Stomach (tissue), 9 donors: ENCODE data around the gene HYOU1. TPM values are rescaled to one million over a fixed set of nuclear protein-coding genes. Genes with fewer than 3 reads are reported as not detected.

Experiments used
- DNase-seq, 2 donors: peaks; one replicate each; pipeline versions ENCODE4 v3.0.0 to v3.0.0-alpha.2; 2013 to 2019
- H3K27ac ChIP-seq, 5 donors: fragments of 200-600 bp in 4 of 5; sonication (generic) in 4 of 5; one replicate each; pipeline ENCODE4 v1.5.1; 2013 to 2019; ENCODE audit warnings: mild to moderate bottlenecking in 1 of 5, moderate library complexity in 1 of 5
- H3K27me3 ChIP-seq, 3 donors: fragments of 200-600 bp; sonication (generic); one replicate each; pipeline ENCODE4 v1.5.1; 2017 to 2019; ENCODE audit warnings: mixed run types in 1 of 3
- H3K36me3 ChIP-seq, 4 donors: fragments of 200-600 bp; sonication (generic); 1 replicate in 3 of 4; 2 replicates in 1 of 4; pipeline ENCODE4 v1.5.1; 2016 to 2019
- H3K4me1 ChIP-seq, 4 donors: fragments of 200-600 bp; sonication (generic); one replicate each; pipeline ENCODE4 v1.5.1; 2016 to 2019
- H3K4me3 ChIP-seq, 4 donors: fragments of 200-600 bp; sonication (generic) in 3 of 4; one replicate each; pipeline ENCODE4 v1.5.1; 2016 to 2019; ENCODE audit warnings: mild to moderate bottlenecking in 1 of 4
- H3K9me3 ChIP-seq, 4 donors: fragments of 200-600 bp; sonication (generic); one replicate each; pipeline ENCODE4 v1.5.1; 2016 to 2019
- EP300 ChIP-seq: sonication (generic); formaldehyde crosslinking; IDR thresholded peaks from one replicate; pipeline ENCODE4 v1.6.1; 2017; ENCODE audit warnings: antibody characterized with exemption
- POLR2A ChIP-seq, 4 donors: fragments of 450-650 bp; IDR thresholded peaks; one replicate each; pipeline ENCODE4 v1.6.1; 2016; ENCODE audit warnings: antibody characterized with exemption in 4 of 4, control low read depth in 2 of 4, mild to moderate bottlenecking in 1 of 4, moderate library complexity in 1 of 4
- POLR2AphosphoS5 ChIP-seq, 3 donors: sonication (generic); formaldehyde crosslinking; IDR thresholded peaks; one replicate each; pipeline ENCODE4 v1.6.1; 2016; ENCODE audit warnings: antibody characterized with exemption in 3 of 3
- WGBS, 5 donors: extraction: QIAGEN DNeasy Blood & Tissue Kit in 3 of 5; methylation state at CpG; one replicate each; pipeline versions ENCODE4 v1.1.5 to v1.1.7; 2013 to 2018; 5-methylcytosine and 5-hydroxymethylcytosine counted together
- intact Hi-C: fragments of 100-400 bp; cut with DNase I; formaldehyde crosslinking; loops from one replicate; pipeline ENCODE4 v1.15.1; 2023; ENCODE audit warnings: low total_unique reads
- polyA plus RNA-seq, 3 donors: library from polyadenylated mRNA; stranded (reverse); fragments of 200-250 nt; gene quantifications; one replicate each; pipeline ENCODE4 v1.2.3, GENCODE V29; 2013
- total RNA-seq, 5 donors: library from RNA; depleted of rRNA; stranded (reverse); fragments of >200 nt; gene quantifications; one replicate each; pipeline versions ENCODE4 v1.1.0 to v1.2.3, GENCODE V29; 2014 to 2016
- TF ChIP-seq, protein P1 (sequence below), 7 experiments: fragments of 450-650 bp in 4 of 7; fragments of 200-600 bp in 3 of 7; sonication (generic) in 3 of 7; IDR thresholded peaks; one replicate each; pipeline ENCODE4 v1.5.1; 2016 to 2019; ENCODE audit warnings: antibody characterized with exemption in 7 of 7, control low read depth in 2 of 7, mild to moderate bottlenecking in 1 of 7
- donor health status: healthy with polysubstance abuse.
- donor health status: Bipolar disorder and iron deficiency.
- donor health status: healthy.

HYOU1 gene
- total and polyA plus RNA-seq, 8 donors: 12.7 to 127 (median 62.6) TPM

DNA sequence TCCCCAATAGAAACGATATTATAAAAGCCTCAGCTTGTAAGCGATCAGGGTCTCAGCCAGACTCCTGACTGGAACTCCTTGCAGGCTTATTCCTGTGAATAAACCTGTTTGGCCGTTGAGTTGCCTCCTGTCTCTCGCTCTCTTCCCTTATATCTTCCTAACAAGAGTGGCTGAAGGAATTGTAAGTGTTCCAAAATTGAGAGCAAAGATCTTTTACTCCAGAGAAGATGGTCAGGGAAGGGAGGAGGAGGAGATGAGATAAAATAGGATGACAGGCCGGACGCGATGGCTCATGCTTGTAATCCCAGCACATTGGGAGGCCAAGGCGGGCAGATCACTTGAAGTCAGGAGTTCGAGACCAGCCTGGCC lies 25.1 kb downstream of the HYOU1 start:
- H3K36me3 ChIP-seq: peaks cover 0 to 11% (median 8%) of the 10 kb centered on the region in 4 donors
- DNase-seq: no peak
- TF ChIP-seq, protein P1, sequence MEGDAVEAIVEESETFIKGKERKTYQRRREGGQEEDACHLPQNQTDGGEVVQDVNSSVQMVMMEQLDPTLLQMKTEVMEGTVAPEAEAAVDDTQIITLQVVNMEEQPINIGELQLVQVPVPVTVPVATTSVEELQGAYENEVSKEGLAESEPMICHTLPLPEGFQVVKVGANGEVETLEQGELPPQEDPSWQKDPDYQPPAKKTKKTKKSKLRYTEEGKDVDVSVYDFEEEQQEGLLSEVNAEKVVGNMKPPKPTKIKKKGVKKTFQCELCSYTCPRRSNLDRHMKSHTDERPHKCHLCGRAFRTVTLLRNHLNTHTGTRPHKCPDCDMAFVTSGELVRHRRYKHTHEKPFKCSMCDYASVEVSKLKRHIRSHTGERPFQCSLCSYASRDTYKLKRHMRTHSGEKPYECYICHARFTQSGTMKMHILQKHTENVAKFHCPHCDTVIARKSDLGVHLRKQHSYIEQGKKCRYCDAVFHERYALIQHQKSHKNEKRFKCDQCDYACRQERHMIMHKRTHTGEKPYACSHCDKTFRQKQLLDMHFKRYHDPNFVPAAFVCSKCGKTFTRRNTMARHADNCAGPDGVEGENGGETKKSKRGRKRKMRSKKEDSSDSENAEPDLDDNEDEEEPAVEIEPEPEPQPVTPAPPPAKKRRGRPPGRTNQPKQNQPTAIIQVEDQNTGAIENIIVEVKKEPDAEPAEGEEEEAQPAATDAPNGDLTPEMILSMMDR (IDR thresholded peaks at IDR 0.05): no peak
- TF ChIP-seq POLR2A (IDR thresholded peaks at IDR 0.05) (no peak), POLR2AphosphoS5 (IDR thresholded peaks at IDR 0.05) (no peak), EP300 (no peak)
- intact Hi-C loops: no loop called here
- no peak overlapping the region for H3K27ac ChIP-seq
- 74 to 86% (median 78%) methylated on average over 8 to 9 of the region's 9 CpGs for WGBS, 5 donors
- H3K4me1 ChIP-seq: peaks cover 19 to 38% (median 36%) of the 10 kb centered on the region in 4 donors
- H3K4me3 ChIP-seq: no peak overlapping the region
- H3K9me3 ChIP-seq: no peaks in the 10 kb centered on the region
- H3K27me3 ChIP-seq: no peaks in the 10 kb centered on the region

DNA sequence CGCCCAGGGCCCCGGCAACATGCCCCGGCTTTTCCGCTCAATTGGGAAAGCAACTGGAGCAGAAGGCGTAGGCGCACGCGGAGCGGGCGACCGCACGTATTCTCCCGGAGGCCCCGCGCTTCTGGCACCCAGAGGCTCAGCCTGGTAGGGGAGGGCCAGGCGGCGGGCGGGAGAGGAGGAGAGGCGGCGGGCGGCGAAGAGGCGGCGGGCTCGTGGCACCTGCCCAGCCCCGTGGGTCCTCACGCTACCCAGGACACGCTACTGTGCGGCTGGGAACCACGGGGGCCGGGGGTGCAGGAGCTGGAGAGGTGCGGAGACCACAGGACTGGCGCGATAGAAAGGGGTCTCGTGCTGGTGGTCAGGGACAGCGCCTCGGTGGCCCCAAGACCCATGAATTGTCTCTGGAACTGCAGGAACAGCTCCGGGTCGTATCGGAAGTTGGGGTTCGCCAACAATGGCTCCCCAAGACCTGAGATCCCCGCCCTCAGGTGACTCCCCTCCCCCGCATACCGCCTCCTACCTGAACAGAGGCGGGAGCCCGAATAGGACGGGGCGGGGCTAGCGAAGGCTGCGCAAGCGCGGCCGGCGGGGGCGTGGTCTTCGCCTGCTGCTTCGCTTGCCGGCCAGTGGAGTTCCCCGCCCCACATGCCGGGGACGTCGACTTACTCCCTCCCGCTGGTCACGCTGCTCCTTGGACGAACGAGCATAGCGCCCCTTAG lies 26.5 kb downstream of the HYOU1 start, which contains the start of gene SLC37A4:
SLC37A4 (minus strand) TSS at position 549 of the 719 bp plus-strand sequence.
- Histone ChIP-seq H3K27ac (peak within 1 kb of the TSS; percentile 79 to 93 (median 92)), H3K4me3 (peak within 1 kb of the TSS; percentile 60 to 85 (median 72)), H3K36me3 (peaks cover 4 to 25% (median 22%) of the 10 kb centered on the region in 4 donors), H3K27me3 (no peaks in the 10 kb centered on the region), H3K4me1 (peaks cover 19 to 50% (median 44%) of the 10 kb centered on the region in 4 donors), H3K9me3 (no peaks in the 10 kb centered on the region)
- TF ChIP-seq POLR2AphosphoS5 (IDR thresholded peaks at IDR 0.05): peak; percentile 69 to 95 (median 89)
- TF ChIP-seq, protein P1 (IDR thresholded peaks at IDR 0.05): peak in 4 of 7 experiments; percentile 83 to 97 (median 86)
- TF ChIP-seq POLR2A (IDR thresholded peaks at IDR 0.05): no peak
- TF ChIP-seq EP300: no peak
- DNase-seq: peak; percentile 99
- intact Hi-C loops: no loop called here
- 0% methylated on average over 38 to 67 of the region's 67 CpGs for WGBS, 5 donors

DNA sequence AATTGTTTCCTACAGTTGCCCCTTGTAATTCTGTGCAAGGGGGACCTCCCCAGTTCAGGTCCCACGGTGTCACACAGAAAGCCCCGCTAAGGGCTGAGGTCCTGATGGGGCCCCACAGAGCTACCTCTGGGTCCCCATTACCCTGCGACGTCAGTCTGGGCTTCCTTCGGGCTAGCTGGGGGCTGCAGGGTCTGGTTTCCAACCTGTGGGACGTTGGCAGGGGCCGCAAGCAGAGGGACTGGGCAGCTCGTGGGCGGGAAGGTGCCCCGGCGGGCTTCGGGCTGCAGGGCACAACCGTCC lies 27.0 kb downstream of the HYOU1 start:
- WGBS, 5 donors: 1 to 5% (median 4%) methylated on average over 9 to 13 of the region's 13 CpGs
- no peak for DNase-seq
- Histone ChIP-seq H3K27ac (peak overlapping the region; percentile 79 to 93 (median 92)), H3K27me3 (no peaks in the 10 kb centered on the region), H3K4me3 (peak overlapping the region; percentile 60 to 85 (median 72)), H3K36me3 (peaks cover 5 to 30% (median 27%) of the 10 kb centered on the region in 4 donors), H3K9me3 (no peaks in the 10 kb centered on the region), H3K4me1 (peaks cover 20 to 55% (median 49%) of the 10 kb centered on the region in 4 donors)
- intact Hi-C loops: no loop called here
- TF ChIP-seq POLR2A (IDR thresholded peaks at IDR 0.05) (no peak), EP300 (no peak)
- TF ChIP-seq, protein P1 (IDR thresholded peaks at IDR 0.05): no peak

DNA sequence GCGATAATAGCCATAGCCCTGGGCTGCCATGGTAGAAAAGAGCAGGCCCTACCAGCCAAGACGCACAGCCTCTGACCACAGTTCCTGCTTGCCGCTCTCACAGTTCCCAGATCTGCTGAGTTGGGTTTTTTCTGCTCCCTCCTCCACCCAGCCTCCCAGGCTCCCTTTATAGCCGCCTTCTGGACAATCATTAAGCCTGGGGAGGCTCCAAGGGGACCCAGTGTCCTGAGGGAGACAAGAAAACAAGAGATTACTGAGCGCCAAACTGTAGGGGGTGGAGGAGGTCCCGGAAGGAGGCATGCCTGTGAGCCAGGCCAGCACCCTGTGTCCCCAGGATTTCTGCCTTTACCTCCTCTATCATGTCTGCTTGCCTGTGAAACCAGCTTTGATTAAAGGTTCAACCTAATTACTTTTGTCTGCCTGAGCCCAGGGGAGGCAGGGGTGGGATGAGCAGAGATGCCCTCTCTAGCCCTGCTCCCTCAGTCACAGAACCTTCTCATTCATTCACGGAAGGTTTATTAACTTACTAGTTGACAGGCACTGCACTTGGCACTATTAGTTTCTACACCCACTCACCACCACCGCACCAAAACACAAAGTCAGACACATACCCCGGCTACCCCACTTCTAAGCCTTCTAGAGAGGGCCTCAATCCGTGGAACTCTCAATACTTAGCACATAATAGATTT lies 27.5 kb downstream of the HYOU1 start:
- intact Hi-C loops: no loop called here
- Histone ChIP-seq H3K4me1 (peaks cover 25 to 60% (median 54%) of the 10 kb centered on the region in 4 donors), H3K27me3 (no peaks in the 10 kb centered on the region), H3K27ac (peak overlapping the region; percentile 79 to 93 (median 92)), H3K9me3 (no peaks in the 10 kb centered on the region), H3K36me3 (peaks cover 10 to 35% (median 32%) of the 10 kb centered on the region in 4 donors), H3K4me3 (peak overlapping the region; percentile 60 to 85 (median 72))
- WGBS, 5 donors: 26 to 48% (median 37%) methylated on average over 10 of the region's 10 CpGs
- DNase-seq: peak; percentile 78
- TF ChIP-seq POLR2AphosphoS5 (IDR thresholded peaks at IDR 0.05): peak in 2 of 3 donors; percentile 47 to 57
- TF ChIP-seq, protein P1 (IDR thresholded peaks at IDR 0.05): no peak
